ENCODE measurements around the gene SPECC1L. TPM values are rescaled to one million over a fixed set of nuclear protein-coding genes. Genes with fewer than 3 reads are reported as not detected.
"Not testable (repeated sequence)": the region's sequence is repeated elsewhere in the genome, so short reads cannot be mapped to it uniquely, and the experiment has no call there.

SPECC1L gene
- polyA plus RNA-seq, 4 donors = 6.0 to 29.9 (median 9.9) TPM

GRCh38 chr22:24266495-24266894 is 4.1 kb upstream of the SPECC1L start:
- H3K4me3 ChIP-seq (ENCODE audit: low read depth in 1 of 3, low read length in 3 of 3); DNase-seq; H3K9me3 ChIP-seq (ENCODE audit: control insufficient read depth in 2 of 2, insufficient read depth in 1 of 2, low read depth in 1 of 2, low read length in 1 of 2); FAIRE-seq; H3K27me3 ChIP-seq (ENCODE audit: control insufficient read depth in 3 of 3, insufficient read depth in 3 of 3, low read length in 3 of 3); H3K36me3 ChIP-seq (ENCODE audit: control insufficient read depth in 3 of 3, insufficient read depth in 2 of 3, low read depth in 1 of 3, low read length in 3 of 3); H3K4me1 ChIP-seq (ENCODE audit: control insufficient read depth in 3 of 3, insufficient read depth in 2 of 3, low read depth in 1 of 3, low read length in 2 of 3); H3K27ac ChIP-seq (ENCODE audit: low read depth in 1 of 3, low read length in 2 of 3): not testable (repeated sequence)
- WGBS, 3 donors = 91 to 92% (median 92%) methylated on average over 6 of the region's 6 CpGs

GRCh38 chr22:24271386-24271854 is 789 bp downstream of the SPECC1L start:
- no peak for DNase-seq
- Histone ChIP-seq H3K4me1 (ENCODE audit: control insufficient read depth in 3 of 3, insufficient read depth in 2 of 3, low read depth in 1 of 3, low read length in 2 of 3) (peaks cover 3 to 9% (median 5%) of the 10 kb centered on the region in 3 donors), H3K4me3 (ENCODE audit: low read depth in 1 of 3, low read length in 3 of 3) (peak overlapping the region; percentile 75 to 96 (median 93)), H3K36me3 (ENCODE audit: control insufficient read depth in 3 of 3, insufficient read depth in 2 of 3, low read depth in 1 of 3, low read length in 3 of 3) (no peaks in the 10 kb centered on the region), H3K27me3 (ENCODE audit: control insufficient read depth in 3 of 3, insufficient read depth in 3 of 3, low read length in 3 of 3) (no peaks in the 10 kb centered on the region), H3K9me3 (ENCODE audit: control insufficient read depth in 2 of 2, insufficient read depth in 1 of 2, low read depth in 1 of 2, low read length in 1 of 2) (no peaks in the 10 kb centered on the region), H3K27ac (ENCODE audit: low read depth in 1 of 3, low read length in 2 of 3) (peak overlapping the region; percentile 86 to 99 (median 95))
- WGBS, 3 donors = 1 to 2% (median 1%) methylated on average over 25 of the region's 25 CpGs
- FAIRE-seq = no peak

- H3K27ac ChIP-seq (ENCODE audit: low read depth in 1 of 3, low read length in 2 of 3); H3K27me3 ChIP-seq (ENCODE audit: control insufficient read depth in 3 of 3, insufficient read depth in 3 of 3, low read length in 3 of 3); DNase-seq; H3K4me3 ChIP-seq (ENCODE audit: low read depth in 1 of 3, low read length in 3 of 3); FAIRE-seq; H3K9me3 ChIP-seq (ENCODE audit: control insufficient read depth in 2 of 2, insufficient read depth in 1 of 2, low read depth in 1 of 2, low read length in 1 of 2); H3K4me1 ChIP-seq (ENCODE audit: control insufficient read depth in 3 of 3, insufficient read depth in 2 of 3, low read depth in 1 of 3, low read length in 2 of 3); H3K36me3 ChIP-seq (ENCODE audit: control insufficient read depth in 3 of 3, insufficient read depth in 2 of 3, low read depth in 1 of 3, low read length in 3 of 3): not testable (repeated sequence)
- WGBS, 3 donors = 60 to 82% (median 71%) methylated on average over 2 of the region's 2 CpGs
Measured at GRCh38 chr22:24273031-24273430, 2.4 kb downstream of the SPECC1L start.

- H3K4me1 ChIP-seq (ENCODE audit: control insufficient read depth in 3 of 3, insufficient read depth in 2 of 3, low read depth in 1 of 3, low read length in 2 of 3); FAIRE-seq; H3K9me3 ChIP-seq (ENCODE audit: control insufficient read depth in 2 of 2, insufficient read depth in 1 of 2, low read depth in 1 of 2, low read length in 1 of 2); H3K27ac ChIP-seq (ENCODE audit: low read depth in 1 of 3, low read length in 2 of 3); H3K27me3 ChIP-seq (ENCODE audit: control insufficient read depth in 3 of 3, insufficient read depth in 3 of 3, low read length in 3 of 3); H3K4me3 ChIP-seq (ENCODE audit: low read depth in 1 of 3, low read length in 3 of 3); H3K36me3 ChIP-seq (ENCODE audit: control insufficient read depth in 3 of 3, insufficient read depth in 2 of 3, low read depth in 1 of 3, low read length in 3 of 3); DNase-seq: not testable (repeated sequence)
- WGBS, 3 donors = 71 to 81% (median 79%) methylated on average over 4 of the region's 4 CpGs
Measured at GRCh38 chr22:24273906-24274305, 3.3 kb downstream of the SPECC1L start.

GRCh38 chr22:24274696-24275405 is 4.2 kb downstream of the SPECC1L start:
- 49 to 53% (median 52%) methylated on average over 6 of the region's 7 CpGs for WGBS, 3 donors

GRCh38 chr22:24280363-24280762 is 9.7 kb downstream of the SPECC1L start:
- 96 to 100% (median 100%) methylated on average over 1 of the region's 1 CpG for WGBS, 3 donors
- not testable (repeated sequence) for H3K27ac ChIP-seq (ENCODE audit: low read depth in 1 of 3, low read length in 2 of 3); DNase-seq; H3K9me3 ChIP-seq (ENCODE audit: control insufficient read depth in 2 of 2, insufficient read depth in 1 of 2, low read depth in 1 of 2, low read length in 1 of 2); H3K27me3 ChIP-seq (ENCODE audit: control insufficient read depth in 3 of 3, insufficient read depth in 3 of 3, low read length in 3 of 3); H3K4me1 ChIP-seq (ENCODE audit: control insufficient read depth in 3 of 3, insufficient read depth in 2 of 3, low read depth in 1 of 3, low read length in 2 of 3); FAIRE-seq; H3K4me3 ChIP-seq (ENCODE audit: low read depth in 1 of 3, low read length in 3 of 3); H3K36me3 ChIP-seq (ENCODE audit: control insufficient read depth in 3 of 3, insufficient read depth in 2 of 3, low read depth in 1 of 3, low read length in 3 of 3)

More at GRCh38 chr22:24274696-24275405, 4.2 kb downstream of the SPECC1L start:
- FAIRE-seq; DNase-seq; H3K36me3 ChIP-seq (ENCODE audit: control insufficient read depth in 3 of 3, insufficient read depth in 2 of 3, low read depth in 1 of 3, low read length in 3 of 3); H3K4me3 ChIP-seq (ENCODE audit: low read depth in 1 of 3, low read length in 3 of 3); H3K4me1 ChIP-seq (ENCODE audit: control insufficient read depth in 3 of 3, insufficient read depth in 2 of 3, low read depth in 1 of 3, low read length in 2 of 3); H3K27me3 ChIP-seq (ENCODE audit: control insufficient read depth in 3 of 3, insufficient read depth in 3 of 3, low read length in 3 of 3); H3K9me3 ChIP-seq (ENCODE audit: control insufficient read depth in 2 of 2, insufficient read depth in 1 of 2, low read depth in 1 of 2, low read length in 1 of 2): not testable (repeated sequence)
- H3K27ac ChIP-seq (ENCODE audit: low read depth in 1 of 3, low read length in 2 of 3) = peak overlapping the region in 1 of 3 donors; percentile 38

GRCh38 chr22:24282401-24282800 is 11.8 kb downstream of the SPECC1L start:
- H3K27ac ChIP-seq (ENCODE audit: low read depth in 1 of 3, low read length in 2 of 3) = no peak overlapping the region
- 67 to 84% (median 79%) methylated on average over 2 of the region's 2 CpGs for WGBS, 3 donors
- no peak for FAIRE-seq

GRCh38 chr22:24284747-24285203 is 14.1 kb downstream of the SPECC1L start:
- H3K4me3 ChIP-seq (ENCODE audit: low read depth in 1 of 3, low read length in 3 of 3) = no peak overlapping the region
- peaks cover 2 to 9% (median 3%) of the 10 kb centered on the region in 3 donors for H3K4me1 ChIP-seq (ENCODE audit: control insufficient read depth in 3 of 3, insufficient read depth in 2 of 3, low read depth in 1 of 3, low read length in 2 of 3)
- FAIRE-seq (no peak), DNase-seq (peak in 1 of 2 donors; percentile 56)
- no peaks in the 10 kb centered on the region for H3K9me3 ChIP-seq (ENCODE audit: control insufficient read depth in 2 of 2, insufficient read depth in 1 of 2, low read depth in 1 of 2, low read length in 1 of 2)
- H3K27me3 ChIP-seq (ENCODE audit: control insufficient read depth in 3 of 3, insufficient read depth in 3 of 3, low read length in 3 of 3) = no peaks in the 10 kb centered on the region
- 57 to 69% (median 60%) methylated on average over 2 of the region's 2 CpGs for WGBS, 3 donors
- peaks cover 0 to 2% (median 0%) of the 10 kb centered on the region in 3 donors for H3K36me3 ChIP-seq (ENCODE audit: control insufficient read depth in 3 of 3, insufficient read depth in 2 of 3, low read depth in 1 of 3, low read length in 3 of 3)
- H3K27ac ChIP-seq (ENCODE audit: low read depth in 1 of 3, low read length in 2 of 3) = peak overlapping the region in 1 of 3 donors; percentile 54

More at GRCh38 chr22:24282401-24282800, 11.8 kb downstream of the SPECC1L start:
- Histone ChIP-seq H3K9me3 (ENCODE audit: control insufficient read depth in 2 of 2, insufficient read depth in 1 of 2, low read depth in 1 of 2, low read length in 1 of 2) (no peaks in the 10 kb centered on the region), H3K36me3 (ENCODE audit: control insufficient read depth in 3 of 3, insufficient read depth in 2 of 3, low read depth in 1 of 3, low read length in 3 of 3) (peaks cover 0 to 2% (median 0%) of the 10 kb centered on the region in 3 donors), H3K4me3 (ENCODE audit: low read depth in 1 of 3, low read length in 3 of 3) (no peak overlapping the region), H3K27me3 (ENCODE audit: control insufficient read depth in 3 of 3, insufficient read depth in 3 of 3, low read length in 3 of 3) (no peaks in the 10 kb centered on the region), H3K4me1 (ENCODE audit: control insufficient read depth in 3 of 3, insufficient read depth in 2 of 3, low read depth in 1 of 3, low read length in 2 of 3) (peaks cover 2 to 8% (median 3%) of the 10 kb centered on the region in 3 donors)
- no peak for DNase-seq

Data from small intestine (tissue), 7 donors.